ENCODE measurements around the gene RAPGEF1. TPM values are rescaled to one million over a fixed set of nuclear protein-coding genes. Genes with fewer than 3 reads are reported as not detected.

Gene RAPGEF1
- total and polyA plus RNA-seq, 2 donors (not counting 1 experiment from before 2014, with no cell fraction given): 33.3 to 42.8 TPM

DNA sequence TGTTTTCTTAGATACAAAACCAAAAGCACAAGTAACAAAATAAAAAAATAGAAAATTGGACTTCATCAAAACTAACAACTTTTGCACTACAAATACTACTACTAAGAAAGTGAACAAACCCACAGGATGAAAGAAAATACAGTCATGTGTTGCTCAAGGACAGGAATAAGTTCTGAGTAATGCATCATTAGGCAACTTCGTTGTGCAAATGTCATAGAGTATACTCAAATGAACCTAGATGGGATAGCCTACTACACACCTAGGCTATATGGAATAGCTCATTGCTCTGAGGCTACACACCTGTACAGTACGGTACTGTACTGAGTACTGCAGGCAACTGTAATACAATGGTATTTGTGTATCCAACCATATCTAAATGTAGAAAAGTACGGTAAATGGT is 88.3 kb downstream of the RAPGEF1 start:
- Histone ChIP-seq H2AFZ (ENCODE audit: low read length) (no peak overlapping the region), H3K4me2 (ENCODE audit: extremely low read depth, insufficient read depth, low read length) (no peak overlapping the region), H4K20me1 (ENCODE audit: control insufficient read depth, extremely low read depth, insufficient read depth, low read length) (no peaks in the 10 kb centered on the region), H3K9me3 (ENCODE audit: control insufficient read depth, insufficient read depth, low read depth, low read length) (no peaks in the 10 kb centered on the region), H3K36me3 (ENCODE audit: control insufficient read depth, insufficient read depth, low read length) (no peaks in the 10 kb centered on the region), H3K9ac (ENCODE audit: insufficient read depth, low read length) (no peak overlapping the region), H3K79me2 (ENCODE audit: control insufficient read depth, insufficient read depth, low read length) (peaks cover 13% of the 10 kb centered on the region), H3K27ac (ENCODE audit: insufficient read depth, low read length) (peak overlapping the region; percentile 50), H3K27me3 (ENCODE audit: control insufficient read depth, insufficient read depth, low read length) (no peaks in the 10 kb centered on the region), H3K4me3 (replicated peaks in 1 of 4; ENCODE audit: control extremely low read depth in 1 of 4, insufficient read depth in 1 of 4, low read depth in 3 of 4, low read length in 4 of 4) (no peak overlapping the region), H3K4me1 (ENCODE audit: control insufficient read depth, extremely low read depth, insufficient read depth, low read length) (peaks cover 9% of the 10 kb centered on the region)
- DNase-seq (ENCODE audit: low read depth in 2 of 2): peak; percentile 30 to 75
- TF ChIP-seq EZH2 (IDR thresholded peaks at IDR 0.05; ENCODE audit: low read length, missing control alignments): no peak
- TF ChIP-seq, protein P1, sequence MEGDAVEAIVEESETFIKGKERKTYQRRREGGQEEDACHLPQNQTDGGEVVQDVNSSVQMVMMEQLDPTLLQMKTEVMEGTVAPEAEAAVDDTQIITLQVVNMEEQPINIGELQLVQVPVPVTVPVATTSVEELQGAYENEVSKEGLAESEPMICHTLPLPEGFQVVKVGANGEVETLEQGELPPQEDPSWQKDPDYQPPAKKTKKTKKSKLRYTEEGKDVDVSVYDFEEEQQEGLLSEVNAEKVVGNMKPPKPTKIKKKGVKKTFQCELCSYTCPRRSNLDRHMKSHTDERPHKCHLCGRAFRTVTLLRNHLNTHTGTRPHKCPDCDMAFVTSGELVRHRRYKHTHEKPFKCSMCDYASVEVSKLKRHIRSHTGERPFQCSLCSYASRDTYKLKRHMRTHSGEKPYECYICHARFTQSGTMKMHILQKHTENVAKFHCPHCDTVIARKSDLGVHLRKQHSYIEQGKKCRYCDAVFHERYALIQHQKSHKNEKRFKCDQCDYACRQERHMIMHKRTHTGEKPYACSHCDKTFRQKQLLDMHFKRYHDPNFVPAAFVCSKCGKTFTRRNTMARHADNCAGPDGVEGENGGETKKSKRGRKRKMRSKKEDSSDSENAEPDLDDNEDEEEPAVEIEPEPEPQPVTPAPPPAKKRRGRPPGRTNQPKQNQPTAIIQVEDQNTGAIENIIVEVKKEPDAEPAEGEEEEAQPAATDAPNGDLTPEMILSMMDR (conservative IDR thresholded peaks at IDR 0.05 in 1 of 2, IDR thresholded peaks at IDR 0.05 in 1 of 2; ENCODE audit: low read depth in 1 of 2, low read length in 2 of 2): no peak

DNA sequence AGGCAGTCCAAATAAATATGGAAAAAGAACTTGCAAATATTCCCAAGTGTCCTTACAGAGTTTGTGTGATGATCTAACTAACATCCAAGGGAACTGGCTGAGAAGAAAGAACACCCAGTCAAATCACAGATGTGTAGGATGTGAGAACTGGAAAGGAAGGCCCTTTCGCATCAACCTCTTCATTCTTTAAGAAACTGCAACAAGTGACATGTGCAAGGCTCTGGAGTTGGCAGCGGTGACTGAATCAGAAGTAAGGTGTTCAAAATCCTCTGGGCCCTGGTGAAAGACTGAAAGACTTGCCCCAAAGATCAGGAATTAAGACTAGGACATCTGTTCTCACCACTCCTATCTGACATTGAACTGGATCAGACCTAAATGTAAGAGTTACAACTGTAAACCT is 88.7 kb downstream of the RAPGEF1 start:
- Histone ChIP-seq H4K20me1 (ENCODE audit: control insufficient read depth, extremely low read depth, insufficient read depth, low read length) (no peaks in the 10 kb centered on the region), H3K36me3 (ENCODE audit: control insufficient read depth, insufficient read depth, low read length) (no peaks in the 10 kb centered on the region), H3K9me3 (ENCODE audit: control insufficient read depth, insufficient read depth, low read depth, low read length) (no peaks in the 10 kb centered on the region), H3K4me3 (replicated peaks in 1 of 4; ENCODE audit: control extremely low read depth in 1 of 4, insufficient read depth in 1 of 4, low read depth in 3 of 4, low read length in 4 of 4) (no peak overlapping the region), H2AFZ (ENCODE audit: low read length) (no peak overlapping the region), H3K4me2 (ENCODE audit: extremely low read depth, insufficient read depth, low read length) (no peak overlapping the region), H3K9ac (ENCODE audit: insufficient read depth, low read length) (no peak overlapping the region), H3K79me2 (ENCODE audit: control insufficient read depth, insufficient read depth, low read length) (peaks cover 9% of the 10 kb centered on the region), H3K4me1 (ENCODE audit: control insufficient read depth, extremely low read depth, insufficient read depth, low read length) (peaks cover 9% of the 10 kb centered on the region), H3K27ac (ENCODE audit: insufficient read depth, low read length) (peak overlapping the region; percentile 50), H3K27me3 (ENCODE audit: control insufficient read depth, insufficient read depth, low read length) (no peaks in the 10 kb centered on the region)
- DNase-seq (ENCODE audit: low read depth in 2 of 2): no peak
- TF ChIP-seq EZH2 (IDR thresholded peaks at IDR 0.05; ENCODE audit: low read length, missing control alignments): no peak
- TF ChIP-seq, protein P1 (conservative IDR thresholded peaks at IDR 0.05 in 1 of 2, IDR thresholded peaks at IDR 0.05 in 1 of 2; ENCODE audit: low read depth in 1 of 2, low read length in 2 of 2): no peak

DNA sequence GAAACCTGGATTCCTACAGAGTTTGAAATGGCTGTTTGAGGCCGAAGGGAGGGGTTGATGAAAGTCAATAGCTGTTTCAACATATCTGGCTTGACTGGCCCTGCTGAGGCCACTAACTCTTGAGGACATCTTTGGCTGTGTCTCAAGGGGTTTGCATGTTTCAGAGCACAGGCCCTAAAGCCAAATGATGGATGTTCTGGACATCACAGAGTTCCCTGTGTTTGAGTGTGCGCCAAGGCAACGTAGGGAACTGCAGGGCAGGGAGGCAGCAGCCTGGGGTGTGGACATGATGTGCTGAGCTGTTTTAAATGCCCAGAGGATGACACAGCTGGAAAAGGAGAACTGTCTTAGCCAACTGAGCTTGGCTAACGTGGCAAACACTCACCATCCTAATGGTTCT is 89.6 kb downstream of the RAPGEF1 start:
- no peak overlapping the region for H3K9ac ChIP-seq (ENCODE audit: insufficient read depth, low read length)
- DNase-seq (ENCODE audit: low read depth in 2 of 2): peak; percentile 29 to 87

More for the DNA sequence above, 89.6 kb downstream of the RAPGEF1 start:
- H3K4me3 ChIP-seq (replicated peaks in 1 of 4; ENCODE audit: control extremely low read depth in 1 of 4, insufficient read depth in 1 of 4, low read depth in 3 of 4, low read length in 4 of 4): no peak overlapping the region
- H3K27ac ChIP-seq (ENCODE audit: insufficient read depth, low read length): no peak overlapping the region
- peaks cover 7% of the 10 kb centered on the region for H3K79me2 ChIP-seq (ENCODE audit: control insufficient read depth, insufficient read depth, low read length)
- no peaks in the 10 kb centered on the region for H3K27me3 ChIP-seq (ENCODE audit: control insufficient read depth, insufficient read depth, low read length)
- peaks cover 9% of the 10 kb centered on the region for H3K4me1 ChIP-seq (ENCODE audit: control insufficient read depth, extremely low read depth, insufficient read depth, low read length)
- H4K20me1 ChIP-seq (ENCODE audit: control insufficient read depth, extremely low read depth, insufficient read depth, low read length): no peaks in the 10 kb centered on the region
- no peaks in the 10 kb centered on the region for H3K9me3 ChIP-seq (ENCODE audit: control insufficient read depth, insufficient read depth, low read depth, low read length)
- no peaks in the 10 kb centered on the region for H3K36me3 ChIP-seq (ENCODE audit: control insufficient read depth, insufficient read depth, low read length)
- H2AFZ ChIP-seq (ENCODE audit: low read length): no peak overlapping the region
- no peak overlapping the region for H3K4me2 ChIP-seq (ENCODE audit: extremely low read depth, insufficient read depth, low read length)
- TF ChIP-seq EZH2 (IDR thresholded peaks at IDR 0.05; ENCODE audit: low read length, missing control alignments): no peak
- TF ChIP-seq, protein P1 (conservative IDR thresholded peaks at IDR 0.05 in 1 of 2, IDR thresholded peaks at IDR 0.05 in 1 of 2; ENCODE audit: low read depth in 1 of 2, low read length in 2 of 2): no peak

Measured in fibroblast of lung (primary cell).